Brain microvascular endothelial cell (primary cell): Measurements from ENCODE around the gene PIEZO2.

Experiments
- DNase-seq: peaks from one replicate; pipeline ENCODE4 v3.0.0-alpha.2; 2020
- H3K27ac ChIP-seq: fragments of 250-450 bp; sonication (Bioruptor Pico); 2 replicates; pipeline ENCODE4 v1.5.1; 2020; ENCODE audit warnings: mild to moderate bottlenecking, moderate library complexity
- H3K27me3 ChIP-seq: fragments of 250-450 bp; sonication (Bioruptor Pico); replicated peaks from 2 replicates; pipeline ENCODE4 v1.5.1; 2020; ENCODE audit warnings: mild to moderate bottlenecking
- H3K36me3 ChIP-seq: fragments of 250-450 bp; sonication (Bioruptor Pico); replicated peaks from 2 replicates; pipeline ENCODE4 v1.5.1; 2020; ENCODE audit warnings: mild to moderate bottlenecking
- H3K4me3 ChIP-seq: 2 replicates; pipeline ENCODE4 v1.5.1; 2011; ENCODE audit warnings: low read depth, mild to moderate bottlenecking, control low read depth, low read length, moderate library complexity
- CTCF ChIP-seq: IDR thresholded peaks from 2 replicates; pipeline ENCODE4 v1.5.1; 2011; ENCODE audit warnings: low read depth, mild to moderate bottlenecking, moderate library complexity, low read length, control low read depth, inconsistent platforms; ENCODE audit errors: missing control alignments
- in situ Hi-C: cut with HindIII; loops from 2 replicates; pipeline ENCODE4 v1.10.0; 2017; ENCODE audit warnings: low sequenced_read_pairs, low pct_ligation_motif_present

The PIEZO2 gene

GRCh38 chr18:10895976-10896375, 253.4 kb downstream of the PIEZO2 start:
- in situ Hi-C loops, result no loop called here

GRCh38 chr18:10894501-10894900, 254.9 kb downstream of the PIEZO2 start:
- Histone ChIP-seq H3K4me3 (no peak overlapping the region), H3K27ac (no peak overlapping the region), H3K27me3 (no peaks in the 10 kb centered on the region), H3K36me3 (no peaks in the 10 kb centered on the region)
- in situ Hi-C loops, result no loop called here
- no peak for TF ChIP-seq CTCF
- no peak for DNase-seq

More at GRCh38 chr18:10895976-10896375, 253.4 kb downstream of the PIEZO2 start:
- TF ChIP-seq CTCF, result no peak
- no peak overlapping the region for H3K27ac ChIP-seq
- no peak overlapping the region for H3K4me3 ChIP-seq
- H3K36me3 ChIP-seq, result no peaks in the 10 kb centered on the region
- DNase-seq, result no peak
- H3K27me3 ChIP-seq, result no peaks in the 10 kb centered on the region

GRCh38 chr18:10893761-10894160, 255.6 kb downstream of the PIEZO2 start:
- no peak for DNase-seq
- TF ChIP-seq CTCF, result no peak
- Histone ChIP-seq H3K27ac (no peak overlapping the region), H3K4me3 (no peak overlapping the region), H3K27me3 (no peaks in the 10 kb centered on the region), H3K36me3 (no peaks in the 10 kb centered on the region)
- in situ Hi-C loops, result no loop called here

GRCh38 chr18:10893196-10893595, 256.2 kb downstream of the PIEZO2 start:
- H3K27ac ChIP-seq, result no peak overlapping the region
- no peaks in the 10 kb centered on the region for H3K36me3 ChIP-seq
- H3K27me3 ChIP-seq, result no peaks in the 10 kb centered on the region
- in situ Hi-C loops, result no loop called here
- no peak for TF ChIP-seq CTCF
- no peak for DNase-seq
- H3K4me3 ChIP-seq, result no peak overlapping the region

GRCh38 chr18:10892786-10893185, 256.6 kb downstream of the PIEZO2 start:
- H3K36me3 ChIP-seq, result no peaks in the 10 kb centered on the region
- TF ChIP-seq CTCF, result no peak

GRCh38 chr18:10890022-10890421, 259.3 kb downstream of the PIEZO2 start:
- in situ Hi-C loops, result no loop called here
- no peak for TF ChIP-seq CTCF

More at GRCh38 chr18:10892786-10893185, 256.6 kb downstream of the PIEZO2 start:
- Histone ChIP-seq H3K27me3 (no peaks in the 10 kb centered on the region), H3K4me3 (no peak overlapping the region), H3K27ac (no peak overlapping the region)
- in situ Hi-C loops, result no loop called here
- DNase-seq, result no peak

More at GRCh38 chr18:10890022-10890421, 259.3 kb downstream of the PIEZO2 start:
- DNase-seq, result no peak
- Histone ChIP-seq H3K4me3 (no peak overlapping the region), H3K27ac (no peak overlapping the region), H3K27me3 (no peaks in the 10 kb centered on the region), H3K36me3 (no peaks in the 10 kb centered on the region)
